Upper lobe of left lung (tissue), 4 donors: ENCODE data around the gene RIMS4.

ENCODE experiments used
- EP300 ChIP-seq, 4 donors: sonication (generic); formaldehyde crosslinking; IDR thresholded peaks; one replicate each; pipeline ENCODE4 v1.5.1; 2017; ENCODE audit warnings: antibody characterized with exemption in 4 of 4, control low read depth in 2 of 4
- TF ChIP-seq, protein P1 (sequence below), 6 experiments: fragments of 450-650 bp in 4 of 6; fragments of 200-600 bp in 2 of 6; sonication (generic) in 2 of 6; IDR thresholded peaks; one replicate each; pipeline ENCODE4 v1.5.1; 2016 to 2019; ENCODE audit warnings: antibody characterized with exemption in 6 of 6

DNA sequence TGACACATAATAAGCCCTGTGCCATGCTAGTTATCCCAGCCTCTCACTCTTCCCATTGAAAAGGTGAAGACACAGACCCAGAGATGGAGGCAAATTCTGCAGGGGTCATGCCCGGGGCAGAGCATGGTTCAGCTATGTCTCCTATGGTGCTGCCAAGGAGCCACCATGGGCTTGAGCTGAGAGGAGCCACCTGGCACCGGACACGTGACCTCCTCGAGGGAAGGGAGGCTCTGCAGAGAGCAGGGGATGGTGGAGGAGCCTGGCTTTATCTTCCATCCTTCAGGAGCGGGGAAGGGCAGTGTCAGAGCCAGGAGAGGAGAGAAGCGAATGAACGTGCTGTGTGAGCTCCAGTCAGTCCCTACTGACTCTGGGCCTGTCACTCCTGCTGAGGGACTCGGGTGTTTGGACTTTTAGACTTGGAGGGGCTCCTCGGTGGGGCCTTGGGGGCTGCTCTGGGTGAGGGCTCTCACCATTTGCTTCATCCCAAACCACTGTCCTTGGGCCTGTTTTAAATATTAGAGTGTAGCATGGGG, 106.3 kb downstream of the RIMS4 start:
- TF ChIP-seq, protein P1, sequence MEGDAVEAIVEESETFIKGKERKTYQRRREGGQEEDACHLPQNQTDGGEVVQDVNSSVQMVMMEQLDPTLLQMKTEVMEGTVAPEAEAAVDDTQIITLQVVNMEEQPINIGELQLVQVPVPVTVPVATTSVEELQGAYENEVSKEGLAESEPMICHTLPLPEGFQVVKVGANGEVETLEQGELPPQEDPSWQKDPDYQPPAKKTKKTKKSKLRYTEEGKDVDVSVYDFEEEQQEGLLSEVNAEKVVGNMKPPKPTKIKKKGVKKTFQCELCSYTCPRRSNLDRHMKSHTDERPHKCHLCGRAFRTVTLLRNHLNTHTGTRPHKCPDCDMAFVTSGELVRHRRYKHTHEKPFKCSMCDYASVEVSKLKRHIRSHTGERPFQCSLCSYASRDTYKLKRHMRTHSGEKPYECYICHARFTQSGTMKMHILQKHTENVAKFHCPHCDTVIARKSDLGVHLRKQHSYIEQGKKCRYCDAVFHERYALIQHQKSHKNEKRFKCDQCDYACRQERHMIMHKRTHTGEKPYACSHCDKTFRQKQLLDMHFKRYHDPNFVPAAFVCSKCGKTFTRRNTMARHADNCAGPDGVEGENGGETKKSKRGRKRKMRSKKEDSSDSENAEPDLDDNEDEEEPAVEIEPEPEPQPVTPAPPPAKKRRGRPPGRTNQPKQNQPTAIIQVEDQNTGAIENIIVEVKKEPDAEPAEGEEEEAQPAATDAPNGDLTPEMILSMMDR (IDR thresholded peaks at IDR 0.05), result no peak
- no peak for TF ChIP-seq EP300 (IDR thresholded peaks at IDR 0.05)
